Gastrocnemius medialis (tissue), 4 donors: ENCODE results near the gene ATXN7L1.

Source experiments
- POLR2A ChIP-seq, 2 donors: fragments of 450-650 bp; IDR thresholded peaks; one replicate each; pipeline ENCODE4 v1.6.1; 2017; ENCODE audit warnings: antibody characterized with exemption in 2 of 2, mild to moderate bottlenecking in 2 of 2, moderate library complexity in 2 of 2
- TF ChIP-seq, protein P1 (sequence below), 5 experiments: fragments of 450-650 bp in 3 of 5; fragments of 200-600 bp in 2 of 5; sonication (generic) in 2 of 5; IDR thresholded peaks in 4 of 5; conservative IDR thresholded peaks in 1 of 5; 1 replicate in 4 of 5; 2 replicates in 1 of 5; pipeline ENCODE4 v1.5.1; 2016 to 2019; ENCODE audit warnings: antibody characterized with exemption in 5 of 5, mild to moderate bottlenecking in 3 of 5, moderate library complexity in 3 of 5

DNA sequence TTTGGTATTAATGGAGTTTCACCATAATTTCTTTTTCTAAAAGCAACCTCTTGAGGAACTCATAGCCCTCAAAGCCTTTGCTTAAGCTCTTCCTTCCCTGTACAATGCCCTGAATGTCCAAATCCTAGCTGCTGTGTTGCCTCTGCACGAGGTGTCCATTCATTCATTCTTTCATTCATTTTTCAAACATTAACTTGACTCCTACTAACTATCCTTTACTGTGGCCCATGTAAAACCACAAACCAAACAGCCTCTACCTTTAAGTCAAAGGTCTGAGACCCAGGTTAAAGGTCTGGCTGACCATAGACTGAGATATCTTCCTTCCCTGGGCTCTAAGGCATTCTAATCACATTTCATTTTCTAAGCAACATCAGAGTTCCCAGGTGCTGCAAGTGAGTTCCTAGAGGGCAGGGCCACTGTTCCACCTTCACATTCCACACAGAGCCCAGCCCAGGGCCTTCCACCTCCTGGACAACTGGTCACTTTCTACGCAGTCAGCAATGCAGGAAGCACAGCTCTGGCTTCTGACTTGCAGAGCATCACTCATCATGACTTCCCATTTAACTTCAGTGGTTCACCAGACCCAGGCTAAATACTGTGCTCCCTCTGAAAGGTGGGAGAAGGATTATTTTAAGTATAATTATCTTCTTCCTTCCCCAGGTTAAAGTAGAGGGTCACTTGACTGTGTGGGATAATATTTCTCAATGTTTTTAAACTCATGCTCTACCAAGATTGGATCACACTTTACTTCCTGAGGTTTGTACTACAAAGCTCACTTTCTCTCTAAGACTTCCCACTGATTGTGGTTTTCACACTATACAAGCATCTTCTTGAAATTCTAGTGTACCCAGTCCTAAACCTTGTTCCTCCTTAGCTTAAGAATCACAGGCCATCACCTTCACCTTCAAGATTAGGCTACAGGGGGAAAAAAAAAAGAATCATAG, 19.1 kb downstream of the ATXN7L1 start:
- TF ChIP-seq, protein P1, sequence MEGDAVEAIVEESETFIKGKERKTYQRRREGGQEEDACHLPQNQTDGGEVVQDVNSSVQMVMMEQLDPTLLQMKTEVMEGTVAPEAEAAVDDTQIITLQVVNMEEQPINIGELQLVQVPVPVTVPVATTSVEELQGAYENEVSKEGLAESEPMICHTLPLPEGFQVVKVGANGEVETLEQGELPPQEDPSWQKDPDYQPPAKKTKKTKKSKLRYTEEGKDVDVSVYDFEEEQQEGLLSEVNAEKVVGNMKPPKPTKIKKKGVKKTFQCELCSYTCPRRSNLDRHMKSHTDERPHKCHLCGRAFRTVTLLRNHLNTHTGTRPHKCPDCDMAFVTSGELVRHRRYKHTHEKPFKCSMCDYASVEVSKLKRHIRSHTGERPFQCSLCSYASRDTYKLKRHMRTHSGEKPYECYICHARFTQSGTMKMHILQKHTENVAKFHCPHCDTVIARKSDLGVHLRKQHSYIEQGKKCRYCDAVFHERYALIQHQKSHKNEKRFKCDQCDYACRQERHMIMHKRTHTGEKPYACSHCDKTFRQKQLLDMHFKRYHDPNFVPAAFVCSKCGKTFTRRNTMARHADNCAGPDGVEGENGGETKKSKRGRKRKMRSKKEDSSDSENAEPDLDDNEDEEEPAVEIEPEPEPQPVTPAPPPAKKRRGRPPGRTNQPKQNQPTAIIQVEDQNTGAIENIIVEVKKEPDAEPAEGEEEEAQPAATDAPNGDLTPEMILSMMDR (IDR thresholded peaks at IDR 0.05 in 4 of 5, conservative IDR thresholded peaks at IDR 0.05 in 1 of 5), result no peak
- TF ChIP-seq POLR2A (IDR thresholded peaks at IDR 0.05), result no peak
